ENCODE results near the gene TMEM239.
"Not testable (repeated sequence)": the region's sequence is repeated elsewhere in the genome, so short reads cannot be mapped to it uniquely, and the experiment has no call there.

The TMEM239 gene

GRCh38 chr20:2816030-2816582, at the start of gene TMEM239:
TMEM239 (plus strand) TSS chr20:2816364; CDS start chr20:2816555, 191 bp downstream.
- DNase-seq (ENCODE audit: low read depth) = no peak
- TF ChIP-seq, protein P1, sequence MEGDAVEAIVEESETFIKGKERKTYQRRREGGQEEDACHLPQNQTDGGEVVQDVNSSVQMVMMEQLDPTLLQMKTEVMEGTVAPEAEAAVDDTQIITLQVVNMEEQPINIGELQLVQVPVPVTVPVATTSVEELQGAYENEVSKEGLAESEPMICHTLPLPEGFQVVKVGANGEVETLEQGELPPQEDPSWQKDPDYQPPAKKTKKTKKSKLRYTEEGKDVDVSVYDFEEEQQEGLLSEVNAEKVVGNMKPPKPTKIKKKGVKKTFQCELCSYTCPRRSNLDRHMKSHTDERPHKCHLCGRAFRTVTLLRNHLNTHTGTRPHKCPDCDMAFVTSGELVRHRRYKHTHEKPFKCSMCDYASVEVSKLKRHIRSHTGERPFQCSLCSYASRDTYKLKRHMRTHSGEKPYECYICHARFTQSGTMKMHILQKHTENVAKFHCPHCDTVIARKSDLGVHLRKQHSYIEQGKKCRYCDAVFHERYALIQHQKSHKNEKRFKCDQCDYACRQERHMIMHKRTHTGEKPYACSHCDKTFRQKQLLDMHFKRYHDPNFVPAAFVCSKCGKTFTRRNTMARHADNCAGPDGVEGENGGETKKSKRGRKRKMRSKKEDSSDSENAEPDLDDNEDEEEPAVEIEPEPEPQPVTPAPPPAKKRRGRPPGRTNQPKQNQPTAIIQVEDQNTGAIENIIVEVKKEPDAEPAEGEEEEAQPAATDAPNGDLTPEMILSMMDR (IDR thresholded peaks at IDR 0.05; ENCODE audit: insufficient read depth, low read depth, low read length, missing control alignments) = no peak
- H3K4me3 ChIP-seq (ENCODE audit: low read length) = no peak within 1 kb of the TSS

- TF ChIP-seq, protein P1 (IDR thresholded peaks at IDR 0.05; ENCODE audit: insufficient read depth, low read depth, low read length, missing control alignments) = no peak
- peak; percentile 78 for DNase-seq (ENCODE audit: low read depth)
- no peak overlapping the region for H3K4me3 ChIP-seq (ENCODE audit: low read length)
These were observed 48.2 kb upstream of the TMEM239 start for GRCh38 chr20:2767768-2768631.

DNA sequence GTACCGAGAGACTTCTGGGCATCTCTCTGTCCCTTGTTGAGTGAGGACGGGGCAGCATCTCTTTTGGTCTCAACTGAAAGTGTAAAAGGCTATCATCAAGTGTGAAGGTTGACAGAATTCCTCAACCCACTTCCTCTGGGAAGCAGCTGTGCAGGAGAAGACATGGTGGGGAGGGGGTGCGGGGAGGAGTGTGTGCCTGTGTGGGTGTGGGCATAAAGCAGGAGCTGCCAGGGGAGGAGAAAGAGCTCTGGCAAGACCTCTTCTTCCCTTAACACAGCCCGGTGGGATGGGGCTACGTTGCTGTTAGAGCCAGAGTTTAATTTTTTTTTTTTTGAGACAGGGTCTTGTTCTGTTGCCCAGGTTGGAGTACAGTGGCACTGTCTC, 47.5 kb upstream of the TMEM239 start:
- no peak overlapping the region for H3K4me3 ChIP-seq (ENCODE audit: low read length)
- TF ChIP-seq, protein P1 (IDR thresholded peaks at IDR 0.05; ENCODE audit: insufficient read depth, low read depth, low read length, missing control alignments) = no peak
- no peak for DNase-seq (ENCODE audit: low read depth)

- H3K4me3 ChIP-seq (ENCODE audit: low read length); DNase-seq (ENCODE audit: low read depth): not testable (repeated sequence)
These were observed 46.1 kb upstream of the TMEM239 start for GRCh38 chr20:2770091-2770490.

DNA sequence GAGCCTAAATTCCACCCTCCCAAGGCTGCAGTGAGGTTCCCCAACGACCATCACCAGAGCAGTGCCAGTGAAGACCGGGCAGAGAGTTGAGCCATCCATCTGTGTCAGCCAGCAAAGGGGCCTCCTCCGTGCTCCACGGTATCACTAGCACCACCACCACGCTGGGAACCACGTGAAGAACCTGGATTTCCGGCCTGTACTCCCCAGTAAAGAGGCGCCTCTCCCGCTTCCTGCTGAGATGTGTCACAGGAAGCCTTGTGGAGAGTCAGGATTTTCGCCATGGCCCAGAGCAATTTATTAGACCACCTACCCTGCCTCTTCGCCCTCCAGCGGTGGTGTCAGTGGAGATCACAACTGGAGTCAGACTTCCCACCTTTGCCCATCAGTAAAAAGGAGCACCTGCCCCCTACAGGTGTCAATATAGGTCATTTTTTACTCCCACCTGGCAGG, 44.5 kb upstream of the TMEM239 start:
- DNase-seq (ENCODE audit: low read depth) = no peak
- TF ChIP-seq, protein P1 (IDR thresholded peaks at IDR 0.05; ENCODE audit: insufficient read depth, low read depth, low read length, missing control alignments) = no peak
- no peak overlapping the region for H3K4me3 ChIP-seq (ENCODE audit: low read length)

- no peak overlapping the region for H3K4me3 ChIP-seq (ENCODE audit: low read length)
- TF ChIP-seq, protein P1 (IDR thresholded peaks at IDR 0.05; ENCODE audit: insufficient read depth, low read depth, low read length, missing control alignments) = no peak
- no peak for DNase-seq (ENCODE audit: low read depth)
These were observed 42.4 kb upstream of the TMEM239 start for GRCh38 chr20:2773812-2774211.

- no peak overlapping the region for H3K4me3 ChIP-seq (ENCODE audit: low read length)
- DNase-seq (ENCODE audit: low read depth) = no peak
- TF ChIP-seq, protein P1 (IDR thresholded peaks at IDR 0.05; ENCODE audit: insufficient read depth, low read depth, low read length, missing control alignments) = no peak
These were observed 41.0 kb upstream of the TMEM239 start for GRCh38 chr20:2775139-2775538.

Measured in epithelial cell of esophagus (primary cell).